Activated T-helper 17 cell treated with anti-CD3 and anti-CD28 coated beads, Interleukin-2, amount 50 U/mL, for 72 hours (primary cell): ENCODE measurements around the gene ASB2. TPM values are rescaled to one million over a fixed set of nuclear protein-coding genes. Genes with fewer than 3 reads are reported as not detected.

Experiments
- ATAC-seq: fragments of 150-1000 bp; cut with Tn5 transposase; replicated peaks from 2 replicates; pipeline ENCODE4 v1.10.0; 2021; ENCODE audit warnings: mild to moderate bottlenecking, moderate library complexity
- H3K27ac Mint-ChIP-seq: one replicate; pipeline ENCODE4 v1.8.0; 2022; ENCODE audit warnings: mixed read lengths
- H3K27me3 Mint-ChIP-seq: one replicate; pipeline ENCODE4 v1.8.0; 2022; ENCODE audit warnings: mixed read lengths
- H3K36me3 Mint-ChIP-seq: one replicate; pipeline ENCODE4 v1.8.0; 2022; ENCODE audit warnings: low read depth, mild to moderate bottlenecking, mixed read lengths
- H3K4me1 Mint-ChIP-seq: one replicate; pipeline ENCODE4 v1.8.0; 2022; ENCODE audit warnings: mixed read lengths
- H3K4me3 Mint-ChIP-seq: one replicate; pipeline ENCODE4 v1.8.0; 2022; ENCODE audit warnings: mild to moderate bottlenecking, mixed read lengths
- H3K9me3 Mint-ChIP-seq: one replicate; pipeline ENCODE4 v1.8.0; 2022; ENCODE audit warnings: mixed read lengths
- total RNA-seq, 2 donors: library from RNA; stranded (reverse); gene quantifications; one replicate each; pipeline ENCODE4 v1.2.3, GENCODE V29; 2022

ASB2 gene
- 10 to 100 TPM; 48.5 to 68.7 TPM for total RNA-seq

- Mint-ChIP-seq H3K27me3 (no peaks in the 10 kb centered on the region), H3K4me3 (peak within 1 kb of the TSS; percentile 87), H3K4me1 (peaks cover 54% of the 10 kb centered on the region), H3K9me3 (peaks cover 3% of the 10 kb centered on the region), H3K27ac (peak within 1 kb of the TSS; percentile 95), H3K36me3 (peaks cover 29% of the 10 kb centered on the region)
- peak; percentile 24 for ATAC-seq
Observed at GRCh38 chr14:93976477-93977057, at the start of gene ASB2. Gene ASB2, minus strand, starts transcription at chr14:93976570. Its CDS starts 12,031 bp downstream, at chr14:93964539.

- H3K36me3 Mint-ChIP-seq = no peaks in the 10 kb centered on the region
- H3K27me3 Mint-ChIP-seq = no peaks in the 10 kb centered on the region
- H3K9me3 Mint-ChIP-seq = no peaks in the 10 kb centered on the region
- ATAC-seq = no peak
- H3K27ac Mint-ChIP-seq = peak overlapping the region; percentile 4
- peak overlapping the region; percentile 69 for H3K4me3 Mint-ChIP-seq
- peaks cover 34% of the 10 kb centered on the region for H3K4me1 Mint-ChIP-seq
Observed at GRCh38 chr14:94025720-94026119, 49.4 kb upstream of the ASB2 start.

GRCh38 chr14:94024549-94024948 is 48.2 kb upstream of the ASB2 start:
- no peak for ATAC-seq
- Mint-ChIP-seq H3K4me1 (peaks cover 38% of the 10 kb centered on the region), H3K4me3 (no peak overlapping the region), H3K27ac (no peak overlapping the region), H3K36me3 (no peaks in the 10 kb centered on the region), H3K27me3 (no peaks in the 10 kb centered on the region), H3K9me3 (no peaks in the 10 kb centered on the region)

GRCh38 chr14:94022532-94023411 is 46.4 kb upstream of the ASB2 start:
- peak overlapping the region; percentile 66 for H3K4me3 Mint-ChIP-seq

GRCh38 chr14:94021416-94022157 is 45.2 kb upstream of the ASB2 start:
- no peaks in the 10 kb centered on the region for H3K36me3 Mint-ChIP-seq
- peak overlapping the region; percentile 79 for H3K27ac Mint-ChIP-seq
- no peaks in the 10 kb centered on the region for H3K9me3 Mint-ChIP-seq
- peak overlapping the region; percentile 66 for H3K4me3 Mint-ChIP-seq
- H3K27me3 Mint-ChIP-seq = no peaks in the 10 kb centered on the region
- peak; percentile 75 for ATAC-seq
- H3K4me1 Mint-ChIP-seq = peaks cover 27% of the 10 kb centered on the region

More at GRCh38 chr14:94022532-94023411, 46.4 kb upstream of the ASB2 start:
- Mint-ChIP-seq H3K4me1 (peaks cover 27% of the 10 kb centered on the region), H3K27me3 (no peaks in the 10 kb centered on the region), H3K36me3 (no peaks in the 10 kb centered on the region), H3K27ac (peak overlapping the region; percentile 79), H3K9me3 (no peaks in the 10 kb centered on the region)
- no peak for ATAC-seq

GRCh38 chr14:94021001-94021400 is 44.6 kb upstream of the ASB2 start:
- H3K27me3 Mint-ChIP-seq = no peaks in the 10 kb centered on the region
- no peaks in the 10 kb centered on the region for H3K36me3 Mint-ChIP-seq
- peak; percentile 59 for ATAC-seq
- H3K4me3 Mint-ChIP-seq = peak overlapping the region; percentile 66
- peak overlapping the region; percentile 79 for H3K27ac Mint-ChIP-seq
- H3K4me1 Mint-ChIP-seq = peaks cover 25% of the 10 kb centered on the region
- H3K9me3 Mint-ChIP-seq = no peaks in the 10 kb centered on the region

- ATAC-seq = no peak
- Mint-ChIP-seq H3K9me3 (no peaks in the 10 kb centered on the region), H3K4me1 (peaks cover 23% of the 10 kb centered on the region), H3K27me3 (no peaks in the 10 kb centered on the region), H3K36me3 (no peaks in the 10 kb centered on the region), H3K4me3 (no peak overlapping the region), H3K27ac (no peak overlapping the region)
Observed at GRCh38 chr14:94020267-94020666, 43.9 kb upstream of the ASB2 start.

- no peaks in the 10 kb centered on the region for H3K9me3 Mint-ChIP-seq
Observed at GRCh38 chr14:94019329-94019728, 43.0 kb upstream of the ASB2 start.

GRCh38 chr14:94018308-94018707 is 41.9 kb upstream of the ASB2 start:
- no peaks in the 10 kb centered on the region for H3K36me3 Mint-ChIP-seq
- no peak for ATAC-seq
- no peaks in the 10 kb centered on the region for H3K27me3 Mint-ChIP-seq
- H3K4me1 Mint-ChIP-seq = peaks cover 23% of the 10 kb centered on the region
- H3K4me3 Mint-ChIP-seq = no peak overlapping the region
- H3K9me3 Mint-ChIP-seq = no peaks in the 10 kb centered on the region
- no peak overlapping the region for H3K27ac Mint-ChIP-seq

More at GRCh38 chr14:94019329-94019728, 43.0 kb upstream of the ASB2 start:
- no peaks in the 10 kb centered on the region for H3K36me3 Mint-ChIP-seq
- H3K27me3 Mint-ChIP-seq = no peaks in the 10 kb centered on the region
- no peak overlapping the region for H3K27ac Mint-ChIP-seq
- peaks cover 23% of the 10 kb centered on the region for H3K4me1 Mint-ChIP-seq
- ATAC-seq = no peak
- no peak overlapping the region for H3K4me3 Mint-ChIP-seq

- Mint-ChIP-seq H3K27ac (no peak overlapping the region), H3K4me1 (peaks cover 13% of the 10 kb centered on the region), H3K36me3 (no peaks in the 10 kb centered on the region), H3K4me3 (no peak overlapping the region), H3K27me3 (no peaks in the 10 kb centered on the region), H3K9me3 (no peaks in the 10 kb centered on the region)
- ATAC-seq = no peak
Observed at GRCh38 chr14:94016446-94016976, 40.1 kb upstream of the ASB2 start.

GRCh38 chr14:94015223-94015622 is 38.9 kb upstream of the ASB2 start:
- H3K27me3 Mint-ChIP-seq = no peaks in the 10 kb centered on the region
- no peak for ATAC-seq
- H3K27ac Mint-ChIP-seq = no peak overlapping the region
- H3K9me3 Mint-ChIP-seq = no peaks in the 10 kb centered on the region
- H3K4me3 Mint-ChIP-seq = no peak overlapping the region
- peaks cover 10% of the 10 kb centered on the region for H3K4me1 Mint-ChIP-seq
- no peaks in the 10 kb centered on the region for H3K36me3 Mint-ChIP-seq

GRCh38 chr14:94014382-94014781 is 38.0 kb upstream of the ASB2 start:
- peaks cover 18% of the 10 kb centered on the region for H3K4me1 Mint-ChIP-seq
- H3K36me3 Mint-ChIP-seq = no peaks in the 10 kb centered on the region
- H3K27ac Mint-ChIP-seq = no peak overlapping the region
- no peak overlapping the region for H3K4me3 Mint-ChIP-seq
- no peaks in the 10 kb centered on the region for H3K9me3 Mint-ChIP-seq
- H3K27me3 Mint-ChIP-seq = no peaks in the 10 kb centered on the region
- ATAC-seq = no peak

GRCh38 chr14:94011795-94012194 is 35.4 kb upstream of the ASB2 start:
- Mint-ChIP-seq H3K27me3 (no peaks in the 10 kb centered on the region), H3K9me3 (no peaks in the 10 kb centered on the region), H3K4me3 (peak overlapping the region; percentile 60), H3K27ac (peak overlapping the region; percentile 26), H3K4me1 (peaks cover 34% of the 10 kb centered on the region), H3K36me3 (no peaks in the 10 kb centered on the region)
- peak; percentile 15 for ATAC-seq

- H3K4me3 Mint-ChIP-seq = no peak overlapping the region
- no peaks in the 10 kb centered on the region for H3K9me3 Mint-ChIP-seq
- no peaks in the 10 kb centered on the region for H3K27me3 Mint-ChIP-seq
- peaks cover 34% of the 10 kb centered on the region for H3K4me1 Mint-ChIP-seq
- no peaks in the 10 kb centered on the region for H3K36me3 Mint-ChIP-seq
- H3K27ac Mint-ChIP-seq = no peak overlapping the region
- no peak for ATAC-seq
Observed at GRCh38 chr14:94010625-94011024, 34.3 kb upstream of the ASB2 start.
